ENCODE data around the gene MMP24OS. TPM values are rescaled to one million over a fixed set of nuclear protein-coding genes. Genes with fewer than 3 reads are reported as not detected.
A peak's percentile ranks its signal among the peaks of the same experiment; 100 is the strongest.

The MMP24OS gene
- total RNA-seq, 1 experiment from 2014 or later = 59.6 TPM

- no peak for TF ChIP-seq REST (IDR thresholded peaks at IDR 0.05; ENCODE audit: low read depth)
- no peak for TF ChIP-seq POLR2A (IDR thresholded peaks at IDR 0.05; ENCODE audit: borderline replicate concordance, extremely low read depth, insufficient read depth, insufficient read length)
- no peak for TF ChIP-seq EZH2phosphoT487 (IDR thresholded peaks at IDR 0.05; ENCODE audit: borderline replicate concordance)
- TF ChIP-seq EGR1 (IDR thresholded peaks at IDR 0.05; ENCODE audit: low read depth) = no peak
Observed at GRCh38 chr20:35267092-35267491, 10.8 kb downstream of the MMP24OS start (continued).

DNA sequence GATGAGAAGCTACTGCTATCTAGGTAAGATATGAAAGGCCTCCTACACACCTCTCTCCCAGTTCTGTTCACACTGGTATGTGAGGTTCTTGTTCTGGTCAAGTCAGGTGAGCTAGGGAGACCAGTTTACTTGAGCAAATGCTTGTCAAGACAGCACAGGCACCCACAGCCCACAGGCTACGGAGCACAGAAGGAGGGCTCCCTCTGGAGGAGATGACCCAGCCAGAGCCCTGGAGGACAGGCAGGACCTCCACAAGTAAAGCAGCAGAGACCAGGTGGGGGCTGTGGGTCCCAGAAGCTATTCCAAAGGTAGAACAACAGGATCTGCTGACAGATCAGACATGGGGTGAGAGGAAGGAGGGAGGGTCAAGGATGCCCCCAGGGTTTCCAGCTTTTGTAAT, 13.2 kb downstream of the MMP24OS start:
- 0 out of 2 replicates have a peak overlapping the region, but pooled peaks have one; percentile 3 for H3K4me2 ChIP-seq (ENCODE audit: low read length)
- no TSS peak for BruUV-seq (replicated peaks)

More for the DNA sequence above, 13.2 kb downstream of the MMP24OS start:
- ChIA-PET POLR2A (interaction anchor here (1.1 kb wide), 1 partner anchor 120 kb away, joined by 4 read pairs; no protein-coding TSS in a partner anchor), CTCF (interaction anchor here (1.0 to 2.6 kb wide), 4 partner anchors 118 to 175 kb away, joined by 3 to 16 read pairs (median 4); partner anchors contain the start of gene EDEM2), RAD21 (ENCODE audit: low non-redundant PET in 1 of 2, low total read pairs in 2 of 2, uncharacterized antibody in 2 of 2, unreplicated experiment in 2 of 2) (interaction anchor here (0.6 to 2.0 kb wide), 4 partner anchors 91 to 130 kb away, joined by 3 to 7 read pairs (median 5); no protein-coding TSS in a partner anchor)
- no peak overlapping the region for H3K4me3 ChIP-seq (replicated peaks in 1 of 2; ENCODE audit: low read depth in 1 of 2, low read length in 2 of 2)
- no peak overlapping the region for H3K9ac ChIP-seq (ENCODE audit: low read length)
- H3K9me3 ChIP-seq (ENCODE audit: control insufficient read depth in 1 of 2, insufficient read depth in 1 of 2, low read depth in 1 of 2, low read length in 2 of 2) = no peaks in the 10 kb centered on the region
- no peaks in the 10 kb centered on the region for H3K27me3 ChIP-seq (ENCODE audit: insufficient read depth, low read length)
- no peak for DNase-seq (ENCODE audit: low read depth, low spot score)
- peak; percentile 47 for ATAC-seq
- H3K9me2 ChIP-seq (ENCODE audit: insufficient read depth) = no peaks in the 10 kb centered on the region
- H3K36me3 ChIP-seq (ENCODE audit: control insufficient read depth in 1 of 2, insufficient read depth in 2 of 2, low read length in 2 of 2) = no peaks in the 10 kb centered on the region
- H3K4me1 ChIP-seq (ENCODE audit: control insufficient read depth in 1 of 2, insufficient read depth in 2 of 2, low read length in 2 of 2) = peaks cover 23 to 31% of the 10 kb centered on the region in 2 experiments
- H3K27ac ChIP-seq (ENCODE audit: low read depth, low read length) = no peak overlapping the region
- TF ChIP-seq SIN3A (IDR thresholded peaks at IDR 0.05; ENCODE audit: low read depth) (no peak), RAD21 (IDR thresholded peaks at IDR 0.05; ENCODE audit: low read depth) (peak; percentile 57)
- TF ChIP-seq, protein P1, sequence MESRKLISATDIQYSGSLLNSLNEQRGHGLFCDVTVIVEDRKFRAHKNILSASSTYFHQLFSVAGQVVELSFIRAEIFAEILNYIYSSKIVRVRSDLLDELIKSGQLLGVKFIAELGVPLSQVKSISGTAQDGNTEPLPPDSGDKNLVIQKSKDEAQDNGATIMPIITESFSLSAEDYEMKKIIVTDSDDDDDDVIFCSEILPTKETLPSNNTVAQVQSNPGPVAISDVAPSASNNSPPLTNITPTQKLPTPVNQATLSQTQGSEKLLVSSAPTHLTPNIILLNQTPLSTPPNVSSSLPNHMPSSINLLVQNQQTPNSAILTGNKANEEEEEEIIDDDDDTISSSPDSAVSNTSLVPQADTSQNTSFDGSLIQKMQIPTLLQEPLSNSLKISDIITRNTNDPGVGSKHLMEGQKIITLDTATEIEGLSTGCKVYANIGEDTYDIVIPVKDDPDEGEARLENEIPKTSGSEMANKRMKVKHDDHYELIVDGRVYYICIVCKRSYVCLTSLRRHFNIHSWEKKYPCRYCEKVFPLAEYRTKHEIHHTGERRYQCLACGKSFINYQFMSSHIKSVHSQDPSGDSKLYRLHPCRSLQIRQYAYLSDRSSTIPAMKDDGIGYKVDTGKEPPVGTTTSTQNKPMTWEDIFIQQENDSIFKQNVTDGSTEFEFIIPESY (IDR thresholded peaks at IDR 0.05; ENCODE audit: extremely low read depth, insufficient replicate concordance, low read length) = no peak
- TF ChIP-seq, protein P2, sequence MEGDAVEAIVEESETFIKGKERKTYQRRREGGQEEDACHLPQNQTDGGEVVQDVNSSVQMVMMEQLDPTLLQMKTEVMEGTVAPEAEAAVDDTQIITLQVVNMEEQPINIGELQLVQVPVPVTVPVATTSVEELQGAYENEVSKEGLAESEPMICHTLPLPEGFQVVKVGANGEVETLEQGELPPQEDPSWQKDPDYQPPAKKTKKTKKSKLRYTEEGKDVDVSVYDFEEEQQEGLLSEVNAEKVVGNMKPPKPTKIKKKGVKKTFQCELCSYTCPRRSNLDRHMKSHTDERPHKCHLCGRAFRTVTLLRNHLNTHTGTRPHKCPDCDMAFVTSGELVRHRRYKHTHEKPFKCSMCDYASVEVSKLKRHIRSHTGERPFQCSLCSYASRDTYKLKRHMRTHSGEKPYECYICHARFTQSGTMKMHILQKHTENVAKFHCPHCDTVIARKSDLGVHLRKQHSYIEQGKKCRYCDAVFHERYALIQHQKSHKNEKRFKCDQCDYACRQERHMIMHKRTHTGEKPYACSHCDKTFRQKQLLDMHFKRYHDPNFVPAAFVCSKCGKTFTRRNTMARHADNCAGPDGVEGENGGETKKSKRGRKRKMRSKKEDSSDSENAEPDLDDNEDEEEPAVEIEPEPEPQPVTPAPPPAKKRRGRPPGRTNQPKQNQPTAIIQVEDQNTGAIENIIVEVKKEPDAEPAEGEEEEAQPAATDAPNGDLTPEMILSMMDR (IDR thresholded peaks at IDR 0.05 in 2 of 3, conservative IDR thresholded peaks at IDR 0.05 in 1 of 3; ENCODE audit: borderline replicate concordance in 1 of 3, insufficient read depth in 1 of 3, low read depth in 2 of 3, low read length in 2 of 3) = peak; percentile 27 to 42 (median 40); a peak in 5 of 6 replicates
- intact Hi-C loops (cut with micrococcal nuclease) = loop anchor here (1.0 to 10.0 kb wide), 3 partner anchors 119 to 390 kb away; partner anchors contain the start of genes ACSS2 and GGT7
- no peaks in the 10 kb centered on the region for H4K20me1 ChIP-seq (ENCODE audit: insufficient read depth)
- no peak overlapping the region for H2AFZ ChIP-seq (ENCODE audit: low read depth, low read length, poor library complexity, severe bottlenecking)
- H3K79me2 ChIP-seq (ENCODE audit: insufficient read depth, low read length) = no peaks in the 10 kb centered on the region

Measured in HCT116 (cell line).